A549 (cell line): ENCODE results near the gene HAS3. TPM values are rescaled to one million over a fixed set of nuclear protein-coding genes. Genes with fewer than 3 reads are reported as not detected.
"Not testable (repeated sequence)": the region's sequence is repeated elsewhere in the genome, so short reads cannot be mapped to it uniquely, and the experiment has no call there.

Experiments
- ATAC-seq, 2 experiments: fragments of 200-7000 bp in 1 of 2; fragments of >200 bp in 1 of 2; cut with Nextera tagmentation in 1 of 2; cut with Tn5 transposase in 1 of 2; 3 replicates each; pipeline versions ENCODE4 v1.8.0 to v1.9.1; 2018 to 2020; ENCODE audit warnings: mild to moderate bottlenecking in 1 of 2, moderate library complexity in 1 of 2
- CTCF ChIA-PET: fragments of 300-600 bp; sonication (Branson Sonifier 250); formaldehyde crosslinking; extraction: SDS; loops from one replicate; lab custom pipeline; 2021; ENCODE audit warnings: antibody characterized with exemption, inconsistent platforms; lab: Yijun Ruan, JAX
- POLR2A ChIA-PET: fragments of 350-600 bp; formaldehyde crosslinking; extraction: SDS; loops from one replicate; lab custom pipeline; 2021; ENCODE audit warnings: antibody characterized with exemption, inconsistent platforms; lab: Yijun Ruan, JAX
- DNase-seq, 2 experiments: peaks; one replicate each; pipeline versions ENCODE4 v3.0.0 to v3.0.0-alpha.2; 2011 to 2016; ENCODE audit warnings: low read depth in 1 of 2, low spot score in 1 of 2
- FAIRE-seq: peaks from 2 replicates; lab custom pipeline; 2011; peaks lifted over from hg19 to GRCh38; lab: Jason Lieb, UNC
- H3K27ac ChIP-seq, 2 experiments: fragments of >200 bp; sonication (Bioruptor Twin); formaldehyde crosslinking; 3 replicates each; pipeline ENCODE4 v1.5.1; 2016 to 2017
- H3K4me1 ChIP-seq: fragments of >200 bp; sonication (Bioruptor Twin); formaldehyde crosslinking; 3 replicates; pipeline ENCODE4 v1.6.1; 2016
- H3K4me2 ChIP-seq: fragments of >200 bp; sonication (Bioruptor Twin); formaldehyde crosslinking; 3 replicates; pipeline ENCODE4 v1.6.1; 2016
- H3K4me3 ChIP-seq: fragments of >200 bp; sonication (Bioruptor Twin); formaldehyde crosslinking; 3 replicates; pipeline ENCODE4 v1.5.1; 2016
- H3K9me3 ChIP-seq: fragments of >200 bp; sonication (Bioruptor Twin); formaldehyde crosslinking; 3 replicates; pipeline ENCODE4 v1.6.1; 2016
- CBX2 ChIP-seq: fragments of 200-600 bp; sonication (generic); IDR thresholded peaks from 2 replicates; pipeline ENCODE4 v1.6.1; 2016; ENCODE audit warnings: low read depth, mild to moderate bottlenecking, borderline replicate concordance
- CBX8 ChIP-seq: fragments of 200-600 bp; sonication (generic); IDR thresholded peaks from 2 replicates; pipeline ENCODE4 v1.6.1; 2016
- CEBPB ChIP-seq, 2 experiments: fragments of >200 bp in 1 of 2; sonication (Bioruptor Twin) in 1 of 2; formaldehyde crosslinking in 1 of 2; IDR thresholded peaks; 2 replicates each; pipeline ENCODE4 v1.6.1; 2012 to 2016
- CHD2 ChIP-seq: fragments of 150-350 bp; IDR thresholded peaks from 2 replicates; pipeline ENCODE4 v1.6.1; 2014; ENCODE audit warnings: low read length; ENCODE audit not compliant: partially characterized antibody
- CHD4 ChIP-seq: fragments of 200-600 bp; sonication (generic); IDR thresholded peaks from 2 replicates; pipeline ENCODE4 v1.6.1; 2016; ENCODE audit warnings: antibody characterized with exemption, mild to moderate bottlenecking, borderline replicate concordance
- E2F6 ChIP-seq: IDR thresholded peaks from 2 replicates; pipeline ENCODE4 v1.6.1; 2012; ENCODE audit warnings: low read depth, borderline replicate concordance
- FOXS1 ChIP-seq: fragments of 250-450 bp; sonication (Bioruptor Pico); IDR thresholded peaks from 2 replicates; pipeline ENCODE4 v1.5.0; 2020; ENCODE audit warnings: mild to moderate bottlenecking, moderate library complexity
- HES2 ChIP-seq: fragments of >200 bp; sonication (Bioruptor Twin); formaldehyde crosslinking; IDR thresholded peaks from 2 replicates; pipeline ENCODE4 v1.6.1; 2016
- HEYL ChIP-seq: fragments of 250-450 bp; sonication (Bioruptor Pico); IDR thresholded peaks from 2 replicates; pipeline ENCODE4 v1.8.0; 2021; ENCODE audit warnings: mild to moderate bottlenecking, moderate library complexity
- KDM5A ChIP-seq: fragments of 200-600 bp; sonication (generic); IDR thresholded peaks from 2 replicates; pipeline ENCODE4 v1.6.1; 2016; ENCODE audit warnings: antibody characterized with exemption, mild to moderate bottlenecking
- MAX ChIP-seq: IDR thresholded peaks from 2 replicates; pipeline ENCODE4 v1.6.1; 2012
- MYC ChIP-seq: IDR thresholded peaks from 2 replicates; pipeline ENCODE4 v1.6.1; 2012; ENCODE audit warnings: mild to moderate bottlenecking, inconsistent platforms, low read length, improper control_type of control experiment, borderline replicate concordance
- NFE2L2 ChIP-seq: fragments of 150-350 bp; conservative IDR thresholded peaks from 2 replicates; pipeline ENCODE4 v1.6.1; 2014; ENCODE audit warnings: low read length
- RARB ChIP-seq: fragments of 250-450 bp; sonication (Bioruptor Pico); IDR thresholded peaks from 2 replicates; pipeline ENCODE4 v1.8.0; 2021; ENCODE audit warnings: mild to moderate bottlenecking, moderate library complexity
- REST ChIP-seq: fragments of 200-600 bp; sonication (generic); IDR thresholded peaks from 2 replicates; pipeline ENCODE4 v1.6.1; 2016; ENCODE audit warnings: antibody characterized with exemption, mild to moderate bottlenecking, moderate library complexity
- SMC3 ChIP-seq: fragments of >200 bp; sonication (Bioruptor Twin); formaldehyde crosslinking; IDR thresholded peaks from 3 replicates; pipeline ENCODE4 v1.6.1; 2018; ENCODE audit warnings: inconsistent platforms
- TFCP2L1 ChIP-seq: fragments of 250-450 bp; sonication (Bioruptor Pico); IDR thresholded peaks from 2 replicates; pipeline ENCODE4 v1.5.0; 2021; ENCODE audit warnings: mild to moderate bottlenecking
- ZC3H11A ChIP-seq: fragments of 450-650 bp; IDR thresholded peaks from 2 replicates; pipeline ENCODE4 v1.6.1; 2014; ENCODE audit warnings: antibody characterized with exemption, mild to moderate bottlenecking
- ZFP36 ChIP-seq: fragments of 450-650 bp; IDR thresholded peaks from 2 replicates; pipeline ENCODE4 v1.6.1; 2014; ENCODE audit warnings: borderline replicate concordance; ENCODE audit not compliant: partially characterized antibody
- WGBS: methylation state at CpG from one replicate; pipeline ENCODE4 v1.1.6; 2017; ENCODE audit errors: missing lambda C conversion rate; 5-methylcytosine and 5-hydroxymethylcytosine counted together
- polyA plus RNA-seq, 4 experiments: library from polyadenylated mRNA; depleted of rRNA in 3 of 4; stranded (reverse); fragments of >200 nt; fragmentation: RNase III in 1 of 4; extraction: RNeasy Plus Mini Kit Qiagen cat#74134 plus additional on column Dnase treatment in 1 of 4; gene quantifications; 2 replicates in 3 of 4; 3 replicates in 1 of 4; pipeline ENCODE4 v1.2.3, GENCODE V29; 2011 to 2017
- TF ChIP-seq, protein P1 (sequence below): fragments of >200 bp; sonication (Bioruptor Twin); formaldehyde crosslinking; IDR thresholded peaks from 3 replicates; pipeline ENCODE4 v1.6.1; 2016

The HAS3 gene
- polyA plus RNA-seq, 2 of the 4 experiments (the other 2 are of a cell fraction): 9.1 to 12.4 TPM

GRCh38 chr16:69138608-69139007 lies 33.2 kb downstream of the HAS3 start:
- no peak overlapping the region for H3K27ac ChIP-seq
- peaks cover 12% of the 10 kb centered on the region for H3K4me1 ChIP-seq
- FAIRE-seq (no peak), ATAC-seq (no peak), DNase-seq (no peak)
- CTCF ChIA-PET: no interaction called here
- H3K9me3 ChIP-seq: no peaks in the 10 kb centered on the region
- POLR2A ChIA-PET: interaction anchor here (0.7 kb wide), 1 partner anchor 192 kb away, joined by 7 read pairs; the partner anchor contains the start of gene PDF
- no peak overlapping the region for H3K4me2 ChIP-seq
- H3K4me3 ChIP-seq: no peak overlapping the region
- TF ChIP-seq SMC3 (no peak), MYC (no peak), HEYL (CRISPR knock-in tag) (no peak), E2F6 (no peak), TFCP2L1 (CRISPR knock-in tag) (no peak), HES2 (no peak), REST (no peak), NFE2L2 (no peak), CHD2 (no peak), CBX2 (no peak), ZFP36 (no peak)
- 92% methylated on average over 2 of the region's 2 CpGs for WGBS

GRCh38 chr16:69139464-69139863 lies 34.0 kb downstream of the HAS3 start:
- not testable (repeated sequence) for DNase-seq, FAIRE-seq, ATAC-seq, H3K27ac ChIP-seq, H3K9me3 ChIP-seq, H3K4me1 ChIP-seq, H3K4me3 ChIP-seq, H3K4me2 ChIP-seq
- TF ChIP-seq ZC3H11A: peak; percentile 96
- ChIA-PET POLR2A (interaction anchor here (0.7 kb wide), 1 partner anchor 191 kb away, joined by 7 read pairs; the partner anchor contains the start of gene PDF), CTCF (interaction anchor here (0.9 to 1.2 kb wide), 3 partner anchors 10 to 237 kb away, joined by 3 to 9 read pairs (median 3); no protein-coding TSS in a partner anchor)
- WGBS: 95% methylated on average over 7 of the region's 7 CpGs

GRCh38 chr16:69141014-69141413 lies 35.6 kb downstream of the HAS3 start:
- no peak for ATAC-seq
- no peak for TF ChIP-seq CBX8
- TF ChIP-seq E2F6: no peak
- TF ChIP-seq CEBPB (IDR thresholded peaks at IDR 0.05): no peak
- no peak for TF ChIP-seq FOXS1 (CRISPR knock-in tag)
- TF ChIP-seq MAX: no peak
- no peak for TF ChIP-seq KDM5A
- no peak for TF ChIP-seq CHD4
- TF ChIP-seq RARB (CRISPR knock-in tag): no peak
- TF ChIP-seq, protein P1, sequence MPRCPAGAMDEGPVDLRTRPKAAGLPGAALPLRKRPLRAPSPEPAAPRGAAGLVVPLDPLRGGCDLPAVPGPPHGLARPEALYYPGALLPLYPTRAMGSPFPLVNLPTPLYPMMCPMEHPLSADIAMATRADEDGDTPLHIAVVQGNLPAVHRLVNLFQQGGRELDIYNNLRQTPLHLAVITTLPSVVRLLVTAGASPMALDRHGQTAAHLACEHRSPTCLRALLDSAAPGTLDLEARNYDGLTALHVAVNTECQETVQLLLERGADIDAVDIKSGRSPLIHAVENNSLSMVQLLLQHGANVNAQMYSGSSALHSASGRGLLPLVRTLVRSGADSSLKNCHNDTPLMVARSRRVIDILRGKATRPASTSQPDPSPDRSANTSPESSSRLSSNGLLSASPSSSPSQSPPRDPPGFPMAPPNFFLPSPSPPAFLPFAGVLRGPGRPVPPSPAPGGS: no peak
- Histone ChIP-seq H3K9me3 (no peaks in the 10 kb centered on the region), H3K4me2 (no peak overlapping the region), H3K27ac (no peak overlapping the region), H3K4me3 (no peak overlapping the region), H3K4me1 (0 out of 3 replicates have a peak, but pooled peaks cover 3% of the 10 kb centered on the region)
- DNase-seq: no peak
- 88% methylated on average over 5 of the region's 5 CpGs for WGBS
- no peak for FAIRE-seq
- CTCF ChIA-PET: interaction anchor here (1.1 to 1.6 kb wide), 2 partner anchors 9 to 620 kb away, joined by 3 to 4 read pairs; no protein-coding TSS in a partner anchor
- POLR2A ChIA-PET: no interaction called here
